GM21786 (cell line): ENCODE measurements around the gene KLHL36.
"Not testable (repeated sequence)": the region's sequence is repeated elsewhere in the genome, so short reads cannot be mapped to it uniquely, and the experiment has no call there.

Experiments
- ATAC-seq: cut with Tn5 transposase; IDR thresholded peaks from one replicate; pipeline ENCODE4 v1.9.1; 2021; ENCODE audit not compliant: unreplicated experiment

Gene KLHL36

DNA sequence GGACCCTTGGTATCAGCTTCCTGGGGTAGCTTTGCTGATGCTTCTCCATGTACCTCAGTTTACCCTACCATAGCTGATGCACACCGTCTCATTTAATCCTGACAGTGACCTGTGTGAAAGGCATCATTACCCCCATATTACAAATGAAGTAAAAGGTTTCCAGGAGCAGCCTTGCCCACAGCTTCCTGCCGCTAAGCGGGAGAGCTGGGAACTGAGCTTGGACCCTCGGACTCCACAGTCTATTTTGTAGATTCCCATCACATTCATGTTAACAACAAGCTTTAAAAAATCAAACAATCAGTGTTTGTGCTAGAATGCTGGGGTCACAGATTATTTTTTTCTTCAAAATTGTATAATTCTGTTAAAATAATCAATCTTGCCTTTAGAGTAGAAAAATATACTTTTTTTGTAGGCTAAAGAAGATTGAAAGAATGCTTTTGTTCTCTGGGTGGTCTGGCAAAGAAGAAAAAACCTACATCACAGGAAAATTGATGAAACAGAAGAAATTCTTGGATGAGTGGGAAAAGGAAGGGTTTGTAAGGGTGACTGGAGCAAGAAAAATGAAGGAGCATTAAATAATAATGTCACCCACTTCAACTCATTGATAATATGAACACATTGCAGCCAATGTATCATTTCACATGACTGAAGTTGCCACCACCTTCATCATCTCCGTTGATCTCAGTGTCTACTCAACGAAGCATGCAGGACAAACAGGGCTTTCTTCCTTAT lies 41.9 kb downstream of the KLHL36 start:
- ATAC-seq, result no peak

DNA sequence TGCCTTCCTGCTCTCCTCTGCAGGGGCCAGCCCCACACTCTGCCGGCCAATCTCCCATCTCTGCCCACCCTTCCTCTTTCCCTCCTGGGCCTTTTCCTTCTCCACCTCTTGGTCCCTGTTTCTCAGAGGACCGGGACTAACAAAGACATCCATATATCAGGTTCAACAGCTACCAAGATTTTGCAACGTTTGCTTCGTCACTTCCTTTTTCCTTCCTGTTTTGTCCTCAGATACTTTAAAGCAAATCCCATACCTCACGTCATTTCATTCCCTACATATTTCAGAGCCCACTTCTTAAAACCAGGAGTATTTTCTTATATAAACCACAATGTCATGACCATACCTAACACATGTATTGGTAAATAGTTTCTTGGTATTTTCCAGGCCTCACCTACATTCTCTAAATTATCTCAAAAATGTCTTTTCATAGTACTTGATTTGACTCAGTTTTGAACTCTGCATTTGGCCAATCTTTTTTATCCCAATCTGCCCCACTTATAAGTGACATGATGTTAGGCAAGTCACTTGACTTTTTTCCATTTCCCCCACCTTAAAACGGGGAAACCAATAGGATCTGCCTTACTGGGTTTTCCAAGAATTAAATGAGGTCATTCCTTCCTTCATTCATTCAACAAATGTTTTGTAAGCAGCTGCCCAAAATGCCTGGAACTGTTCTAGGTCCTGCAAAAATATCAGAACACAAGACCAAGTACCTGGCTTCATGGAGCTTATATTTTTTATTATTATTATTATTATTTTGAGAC lies 44.3 kb downstream of the KLHL36 start:
- ATAC-seq, result no peak

DNA sequence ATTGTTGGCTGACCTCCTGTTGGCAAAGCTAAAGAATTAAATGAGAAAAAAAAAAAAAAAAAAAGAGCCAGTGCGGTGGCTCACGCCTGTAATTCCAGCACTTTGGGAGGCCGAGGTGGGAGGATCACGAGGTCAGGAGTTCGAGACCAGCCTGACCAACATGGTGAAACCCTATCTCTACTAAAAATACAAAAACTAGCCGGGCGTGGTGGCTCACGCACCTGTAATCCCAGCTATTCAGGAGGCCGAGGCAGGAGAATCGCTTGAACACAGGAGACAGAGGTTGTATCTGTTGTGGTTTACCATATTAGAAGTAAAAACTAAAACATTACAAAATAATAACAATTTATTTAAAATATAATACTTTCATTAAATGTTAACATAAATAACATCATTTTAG lies 45.6 kb downstream of the KLHL36 start:
- ATAC-seq, result not testable (repeated sequence)

DNA sequence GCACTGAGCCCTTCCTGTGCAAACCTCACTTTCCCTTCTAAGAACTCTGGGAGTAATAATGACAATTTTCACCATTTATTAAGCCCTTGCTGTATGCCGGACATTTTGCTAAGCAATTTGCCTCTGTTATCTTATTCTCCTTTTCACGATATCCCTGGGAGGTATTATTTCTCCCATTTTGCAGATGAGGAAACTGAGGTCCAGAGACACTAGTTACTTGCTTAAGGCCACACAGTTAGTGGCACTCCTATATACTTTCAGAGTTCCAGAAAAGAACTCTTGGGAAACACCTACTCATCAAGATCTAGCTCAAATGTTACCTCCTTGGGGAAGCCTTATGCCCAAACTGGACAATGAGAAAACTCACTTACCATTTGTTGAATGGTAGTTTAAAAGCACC lies 46.7 kb downstream of the KLHL36 start:
- ATAC-seq, result no peak

DNA sequence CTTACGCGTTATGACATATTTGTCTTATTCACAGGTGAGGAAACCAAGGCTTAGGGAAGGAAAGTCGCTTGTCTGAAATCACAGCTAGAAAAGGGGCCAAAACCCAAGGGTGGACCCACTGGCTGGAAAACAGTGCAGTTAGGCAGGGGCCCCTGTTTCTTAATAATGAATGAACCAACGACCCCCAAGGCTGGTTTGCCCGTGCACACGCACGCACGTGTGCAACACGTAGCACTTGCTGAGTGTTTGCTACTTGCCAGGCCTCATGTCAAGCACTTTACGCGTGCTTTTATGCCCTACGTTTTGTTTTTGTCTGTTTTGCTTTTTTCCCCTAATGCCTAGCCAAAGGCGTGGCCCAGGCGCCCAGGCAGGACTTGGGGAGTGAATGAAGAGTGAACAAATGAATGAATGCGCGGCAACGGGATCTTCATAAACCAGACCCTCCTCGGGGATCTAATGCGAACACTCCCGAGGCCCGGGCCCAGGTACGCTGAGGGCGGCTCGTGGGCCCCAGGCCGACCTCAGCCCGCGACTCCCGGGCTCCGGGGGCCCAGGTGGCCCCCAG lies 50.9 kb downstream of the KLHL36 start:
- no peak for ATAC-seq

DNA sequence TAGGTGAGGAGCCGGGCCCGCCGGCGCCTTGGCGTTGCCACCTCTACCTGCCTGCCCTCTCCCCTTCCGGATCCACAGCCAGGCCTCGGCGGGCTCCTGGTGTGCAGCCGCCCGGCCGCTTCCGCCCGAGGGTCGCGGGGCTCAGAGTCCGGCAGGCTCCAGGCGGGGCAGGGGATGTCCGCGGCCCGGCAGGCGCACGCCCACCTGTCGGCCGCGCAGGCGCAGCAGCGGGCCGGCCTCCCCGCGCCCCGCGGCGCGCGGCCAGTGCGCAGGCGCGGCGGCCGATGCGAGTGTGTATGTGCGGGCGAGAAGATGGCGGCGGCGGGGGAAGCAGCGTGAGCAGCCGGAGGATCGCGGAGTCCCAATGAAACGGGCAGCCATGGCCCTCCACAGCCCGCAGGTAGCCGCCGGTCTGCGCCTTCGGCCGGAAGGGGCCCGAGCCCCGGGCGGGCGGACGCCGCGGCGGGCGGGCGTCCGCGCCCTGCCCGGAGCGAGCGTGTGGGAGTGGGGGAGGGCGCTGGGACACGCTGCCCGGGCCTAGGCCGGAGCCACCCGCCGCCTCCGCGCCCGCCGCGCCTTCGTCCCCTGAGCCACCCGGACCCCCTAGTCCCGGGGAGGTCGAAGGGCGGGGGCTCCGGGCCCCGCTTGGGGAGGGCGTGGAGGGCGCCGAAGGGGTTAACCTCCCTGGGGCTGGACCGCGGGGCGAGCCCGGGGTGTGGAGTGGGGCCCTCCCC lies 51.6 kb downstream of the KLHL36 start, which contains the start of gene USP10:
USP10 (plus strand) TSS at position 289 of the 734 bp plus-strand sequence; CDS start at position 380, 91 bp downstream.
- peak; percentile 78 for ATAC-seq

DNA sequence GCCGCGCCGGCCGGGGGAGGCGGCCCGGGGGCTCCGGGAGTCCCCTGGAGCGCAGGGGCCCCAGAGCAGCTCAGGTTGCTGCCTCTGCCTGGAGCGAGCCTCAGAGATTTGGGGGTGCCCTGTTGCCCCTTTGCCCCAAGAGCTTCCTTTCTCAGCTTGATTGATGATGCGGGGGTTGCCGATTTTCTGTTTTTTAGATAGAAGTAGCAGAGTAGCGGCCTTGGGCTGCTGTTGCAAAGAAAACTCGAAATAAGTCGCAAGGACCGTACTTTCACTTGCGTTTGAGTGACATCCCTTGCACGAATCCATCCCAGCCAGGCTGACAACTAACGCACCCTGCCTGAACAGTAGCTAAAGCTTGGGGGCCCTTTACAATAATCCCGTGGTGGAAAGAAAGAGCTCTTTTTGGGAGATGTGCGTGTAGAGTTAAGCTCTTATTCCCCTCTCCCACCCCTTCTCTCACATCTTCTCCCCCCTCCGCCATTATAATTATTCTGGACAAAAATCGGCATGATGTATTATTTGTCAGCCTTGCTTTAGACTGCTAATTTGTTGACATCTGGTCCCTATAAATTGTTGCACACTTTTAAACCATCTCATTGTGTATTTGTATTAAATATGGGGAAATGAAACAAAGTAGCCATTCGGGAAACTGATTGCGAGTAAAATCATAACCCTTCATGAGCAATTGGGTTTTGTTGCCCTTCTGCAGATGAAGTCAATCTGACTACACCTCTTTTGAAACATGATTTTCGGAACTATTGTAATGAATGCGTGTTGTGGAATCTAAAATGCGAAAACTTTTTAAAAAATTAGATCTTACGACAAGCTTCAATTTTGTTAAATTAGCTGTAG lies 52.4 kb downstream of the KLHL36 start:
- peak; percentile 27 for ATAC-seq

DNA sequence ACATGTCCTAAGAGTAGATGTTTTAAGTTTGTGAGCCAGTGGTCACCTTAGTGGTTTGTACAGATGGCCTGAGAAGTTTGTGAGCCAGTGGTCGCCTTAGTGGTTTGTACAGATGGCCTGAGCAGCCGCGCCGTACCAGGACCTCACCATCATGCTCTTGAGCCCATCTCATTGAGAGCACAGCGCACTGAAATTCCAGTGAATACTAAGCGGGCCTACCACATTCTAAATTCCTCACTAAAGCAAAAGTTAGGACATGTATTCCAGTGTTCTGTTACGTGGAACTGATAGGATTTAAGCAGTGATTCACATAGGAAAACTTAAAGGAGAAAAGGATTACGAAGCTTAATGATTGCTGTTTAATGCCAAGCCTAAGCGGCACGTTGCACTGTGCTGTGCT lies 55.4 kb downstream of the KLHL36 start:
- no peak for ATAC-seq

DNA sequence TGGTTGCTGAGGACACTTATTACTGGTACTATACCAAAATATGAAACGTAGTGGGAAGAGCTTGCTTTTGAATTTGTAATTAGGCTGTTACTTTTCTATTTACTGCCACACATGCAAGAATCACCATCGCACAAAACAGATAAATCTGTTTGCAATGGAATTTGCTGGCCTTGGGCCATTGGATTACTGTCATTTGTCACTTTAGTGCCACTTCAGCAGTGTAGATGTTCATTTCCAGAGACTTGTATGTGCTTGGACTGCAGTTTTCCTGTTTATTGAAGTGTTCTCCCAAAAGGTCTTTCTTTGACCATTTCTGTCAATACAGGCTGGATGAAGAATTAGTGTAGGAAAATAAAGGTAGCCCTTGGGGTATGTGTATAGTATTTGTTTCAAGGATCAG lies 55.9 kb downstream of the KLHL36 start:
- ATAC-seq, result no peak

DNA sequence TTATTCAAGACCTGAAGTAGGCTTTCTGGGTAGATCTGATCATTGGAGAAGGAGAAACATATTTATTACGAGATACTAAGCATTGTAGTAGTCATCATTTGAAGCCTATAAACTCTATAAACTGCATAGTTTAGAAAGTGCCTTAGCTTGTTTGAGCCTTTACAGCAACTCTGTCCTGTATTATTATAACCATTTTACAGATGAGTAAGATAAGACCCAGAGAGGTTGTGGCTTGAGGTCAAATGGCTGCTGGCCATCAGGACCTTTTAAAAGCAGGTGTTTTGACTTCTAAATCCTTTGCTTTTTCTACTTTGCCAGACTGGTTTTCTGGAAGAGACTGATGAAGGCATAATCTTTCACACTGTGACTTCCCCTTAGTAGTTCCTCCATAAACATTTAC lies 58.5 kb downstream of the KLHL36 start:
- no peak for ATAC-seq

DNA sequence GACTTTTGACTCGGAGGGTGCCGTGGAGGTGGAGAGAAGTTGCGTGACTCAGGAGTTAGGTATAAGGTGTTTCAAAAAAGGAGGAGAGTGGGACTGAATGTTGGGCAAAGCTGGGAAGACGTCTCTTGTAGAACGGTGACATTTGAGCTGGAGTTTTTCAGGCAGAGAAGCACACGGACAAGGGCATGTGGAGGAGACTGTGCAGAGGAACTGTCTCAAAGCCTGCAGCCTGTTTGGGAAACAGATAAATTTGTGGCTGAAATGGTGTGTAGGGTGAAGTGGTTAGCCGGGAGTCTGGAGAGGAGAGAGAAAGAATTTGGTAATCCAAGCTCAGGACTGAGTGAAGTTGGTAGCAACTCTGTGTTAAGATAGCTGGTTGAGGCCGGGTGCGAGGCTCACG lies 61.3 kb downstream of the KLHL36 start:
- ATAC-seq, result no peak

DNA sequence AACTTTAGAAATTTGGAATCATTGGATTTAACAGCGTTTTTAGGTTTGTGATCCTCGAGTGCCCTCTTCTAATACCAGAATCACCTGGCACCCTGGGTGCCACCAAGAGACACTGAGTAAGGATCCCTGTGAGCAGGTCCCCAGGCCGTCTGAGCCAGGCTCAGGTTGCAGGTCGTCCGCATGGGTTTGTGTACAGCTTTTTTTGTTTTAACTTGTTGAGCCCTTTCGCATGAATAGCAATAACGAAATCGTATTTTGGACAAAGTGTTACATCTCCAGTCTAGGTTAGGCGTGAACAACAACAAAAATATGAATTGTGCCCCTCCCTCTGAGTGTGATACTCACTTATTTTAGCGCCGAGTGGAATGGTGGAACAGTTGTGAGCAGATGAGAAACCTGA lies 62.4 kb downstream of the KLHL36 start:
- ATAC-seq, result no peak
